GM18498 (cell line): Measurements from ENCODE around the gene TRAIP.
"Not testable (repeated sequence)": the region's sequence is repeated elsewhere in the genome, so short reads cannot be mapped to it uniquely, and the experiment has no call there.

Experiments
- ATAC-seq: cut with Tn5 transposase; IDR thresholded peaks from one replicate; pipeline ENCODE4 v1.9.1; 2021; ENCODE audit warnings: mild to moderate bottlenecking, moderate library complexity; ENCODE audit not compliant: unreplicated experiment

TRAIP gene

GRCh38 chr3:49792371-49793150 is 63.8 kb downstream of the TRAIP start:
- ATAC-seq: no peak

GRCh38 chr3:49791571-49791970 is 64.8 kb downstream of the TRAIP start:
- no peak for ATAC-seq

- no peak for ATAC-seq
These were observed 65.5 kb downstream of the TRAIP start for GRCh38 chr3:49790626-49791411.

- ATAC-seq: no peak
These were observed 68.3 kb downstream of the TRAIP start for GRCh38 chr3:49788056-49788455.

GRCh38 chr3:49787536-49787935 is 68.8 kb downstream of the TRAIP start:
- no peak for ATAC-seq

- ATAC-seq: no peak
These were observed 69.2 kb downstream of the TRAIP start for GRCh38 chr3:49787182-49787464.

DNA sequence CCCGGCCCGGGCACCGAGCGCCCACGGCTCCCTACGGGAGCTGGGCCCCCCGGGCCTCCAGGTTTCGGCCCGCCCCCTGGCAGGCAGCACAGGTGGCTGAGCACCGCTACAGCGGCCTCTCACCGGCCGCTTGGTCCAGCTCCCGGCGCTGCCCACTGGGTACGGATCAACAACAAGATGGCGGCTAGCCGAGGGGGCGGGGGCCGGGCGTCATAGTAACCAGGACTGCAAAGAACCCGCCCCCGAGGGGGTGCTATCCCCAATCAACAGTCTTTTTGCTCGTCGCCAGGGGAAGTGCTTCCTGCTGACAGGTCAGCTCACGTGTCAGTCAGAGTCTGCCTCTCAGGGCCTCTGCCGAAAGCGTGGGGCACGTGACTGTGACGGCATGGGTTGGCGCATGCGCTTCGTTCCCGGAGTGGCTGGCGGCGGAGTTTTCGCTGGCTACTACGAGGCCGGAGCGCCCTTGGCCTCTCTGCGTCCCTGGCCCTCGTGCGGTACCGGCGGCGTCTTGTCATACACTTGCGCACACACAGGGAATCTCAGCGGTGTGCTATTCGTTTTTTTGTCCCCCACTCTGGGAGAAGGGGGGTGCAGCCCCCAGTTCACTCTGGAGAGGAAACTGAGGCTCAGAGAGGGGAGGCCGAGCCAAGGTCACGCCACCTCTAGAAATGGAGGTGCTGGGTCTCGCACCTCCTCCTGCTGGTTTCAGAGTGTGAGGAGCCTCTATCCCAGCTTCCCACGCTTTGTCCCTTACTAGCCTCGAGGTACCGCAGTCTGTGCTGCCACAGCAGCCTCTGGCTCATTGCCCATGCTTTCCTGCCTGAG is 69.8 kb downstream of the TRAIP start, which contains the start of gene IP6K1:
Gene IP6K1, minus strand, starts transcription at position 186 of the 825 bp plus-strand sequence. CDS start 38,502 bp downstream, outside the sequence.
- peak; percentile 99 for ATAC-seq

GRCh38 chr3:49785565-49786356 is 70.6 kb downstream of the TRAIP start:
- ATAC-seq: peak; percentile 56

DNA sequence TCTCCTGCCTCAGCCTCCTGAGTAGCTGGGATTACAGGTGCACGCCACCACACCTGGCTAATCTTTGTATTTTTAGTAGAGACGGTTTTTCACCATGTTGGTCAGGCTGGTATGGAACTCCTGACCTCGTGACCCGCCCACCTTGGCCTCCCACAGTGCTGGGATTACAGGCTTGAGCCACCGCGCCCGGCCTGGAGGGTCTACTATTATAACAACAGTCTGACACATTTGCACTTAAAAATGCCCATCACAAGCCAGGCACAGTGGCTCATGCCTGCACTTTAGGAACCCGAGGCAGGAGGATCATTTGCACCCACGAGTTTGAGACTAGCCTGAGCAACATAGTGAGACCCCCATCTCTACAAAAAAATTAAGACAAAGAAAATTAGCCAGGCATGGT is 74.1 kb downstream of the TRAIP start:
- ATAC-seq: not testable (repeated sequence)

DNA sequence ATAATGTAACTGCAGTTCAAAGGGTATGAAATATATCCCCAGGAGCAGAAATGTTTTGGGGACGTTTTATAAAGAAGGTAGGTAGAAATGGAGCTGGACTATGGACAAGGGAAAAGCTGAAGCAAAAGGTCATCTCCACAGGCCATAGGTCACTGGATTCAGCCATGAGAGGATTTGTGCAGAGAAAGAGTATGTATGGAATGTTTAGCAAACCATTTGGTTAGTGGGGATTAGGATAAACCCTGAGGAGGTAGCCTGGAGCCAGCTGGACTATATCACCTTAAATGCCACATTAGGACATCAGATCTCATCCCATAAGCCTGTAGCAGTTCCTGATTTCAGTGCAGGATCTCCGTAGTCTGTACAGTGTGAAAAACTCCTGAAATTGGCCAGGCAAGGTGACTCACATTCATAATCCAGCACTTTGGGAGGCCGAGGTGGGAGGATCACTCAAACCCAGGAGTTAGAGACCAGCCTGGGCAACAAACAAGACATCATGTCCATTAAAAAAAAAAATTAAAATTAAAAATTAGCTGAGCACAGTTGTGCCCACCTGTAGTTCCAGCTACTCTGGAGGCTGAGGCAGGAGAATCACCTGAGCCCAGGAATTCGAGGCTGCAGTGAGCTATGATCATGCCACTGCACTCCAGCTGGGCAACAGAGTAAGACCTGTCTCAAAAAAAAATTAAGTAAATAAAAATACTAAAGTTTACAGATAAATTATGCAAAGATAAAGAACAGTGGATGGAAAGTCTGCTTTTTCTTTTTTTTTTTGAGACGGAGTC is 74.8 kb downstream of the TRAIP start:
- ATAC-seq: no peak

DNA sequence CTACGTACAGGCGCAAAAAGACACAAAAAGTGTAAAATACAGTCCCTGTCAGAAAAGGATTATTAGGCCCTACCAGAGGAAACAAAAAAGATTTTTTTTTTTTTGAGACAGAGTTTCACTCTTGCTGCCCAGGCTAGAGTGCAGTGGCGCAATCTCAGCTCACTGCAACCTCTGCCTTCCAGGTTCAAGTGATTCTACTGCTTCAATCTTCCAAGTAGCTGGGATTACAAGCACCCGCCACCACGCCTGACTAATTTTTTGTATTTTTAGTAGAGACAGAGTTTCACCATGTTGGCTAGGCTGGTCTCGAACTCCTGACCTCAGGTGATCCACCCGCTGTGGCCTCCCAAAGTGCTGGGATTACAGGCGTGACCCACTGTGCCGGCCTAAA is 75.4 kb downstream of the TRAIP start:
- not testable (repeated sequence) for ATAC-seq

- ATAC-seq: no peak
These were observed 76.0 kb downstream of the TRAIP start for GRCh38 chr3:49780080-49780974.

- no peak for ATAC-seq
These were observed 76.8 kb downstream of the TRAIP start for GRCh38 chr3:49779358-49780079.
